GM12801 (cell line): Measurements from ENCODE around the gene KERA.

Experiments used
- TF ChIP-seq, protein P1 (sequence below): IDR thresholded peaks from one replicate; pipeline ENCODE4 v1.5.1; 2011; ENCODE audit warnings: control low read depth; ENCODE audit not compliant: insufficient read length; ENCODE audit errors: extremely low read depth

KERA gene

DNA sequence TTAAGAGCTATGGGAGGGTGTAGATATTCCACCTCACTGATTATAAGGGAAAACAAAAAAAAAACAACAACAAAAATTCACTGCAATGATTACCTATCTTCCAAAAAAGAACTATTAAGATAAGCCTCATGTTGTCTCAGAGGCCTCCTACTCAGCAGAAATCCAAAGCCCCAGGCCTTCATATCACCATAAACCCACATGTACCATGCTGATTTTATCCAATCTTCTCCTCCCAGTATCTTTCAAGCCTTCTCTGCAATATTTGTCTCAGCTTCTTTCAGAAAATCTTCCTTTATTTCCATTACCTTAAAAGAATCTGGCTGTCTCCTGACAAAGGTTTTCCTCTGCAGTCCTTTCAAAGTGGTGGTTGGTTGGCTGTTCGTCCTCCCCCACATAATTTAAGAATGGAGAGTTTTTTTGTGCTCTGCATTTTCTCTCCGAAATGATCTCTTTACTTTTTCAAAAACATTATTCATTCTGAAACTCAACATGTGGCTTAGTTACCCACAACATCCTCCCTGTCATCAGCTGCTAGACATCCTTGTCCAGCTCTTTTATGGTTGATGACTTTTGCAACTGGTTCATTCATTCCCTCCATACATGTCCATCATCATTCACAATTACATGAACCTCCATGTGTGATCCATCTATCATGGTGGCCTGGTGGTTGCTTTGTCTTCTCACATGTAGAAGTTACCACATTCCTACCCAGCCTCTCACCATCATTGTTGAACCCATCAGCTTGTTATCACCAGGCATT is 50.1 kb downstream of the KERA start:
- TF ChIP-seq, protein P1, sequence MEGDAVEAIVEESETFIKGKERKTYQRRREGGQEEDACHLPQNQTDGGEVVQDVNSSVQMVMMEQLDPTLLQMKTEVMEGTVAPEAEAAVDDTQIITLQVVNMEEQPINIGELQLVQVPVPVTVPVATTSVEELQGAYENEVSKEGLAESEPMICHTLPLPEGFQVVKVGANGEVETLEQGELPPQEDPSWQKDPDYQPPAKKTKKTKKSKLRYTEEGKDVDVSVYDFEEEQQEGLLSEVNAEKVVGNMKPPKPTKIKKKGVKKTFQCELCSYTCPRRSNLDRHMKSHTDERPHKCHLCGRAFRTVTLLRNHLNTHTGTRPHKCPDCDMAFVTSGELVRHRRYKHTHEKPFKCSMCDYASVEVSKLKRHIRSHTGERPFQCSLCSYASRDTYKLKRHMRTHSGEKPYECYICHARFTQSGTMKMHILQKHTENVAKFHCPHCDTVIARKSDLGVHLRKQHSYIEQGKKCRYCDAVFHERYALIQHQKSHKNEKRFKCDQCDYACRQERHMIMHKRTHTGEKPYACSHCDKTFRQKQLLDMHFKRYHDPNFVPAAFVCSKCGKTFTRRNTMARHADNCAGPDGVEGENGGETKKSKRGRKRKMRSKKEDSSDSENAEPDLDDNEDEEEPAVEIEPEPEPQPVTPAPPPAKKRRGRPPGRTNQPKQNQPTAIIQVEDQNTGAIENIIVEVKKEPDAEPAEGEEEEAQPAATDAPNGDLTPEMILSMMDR, result no peak

DNA sequence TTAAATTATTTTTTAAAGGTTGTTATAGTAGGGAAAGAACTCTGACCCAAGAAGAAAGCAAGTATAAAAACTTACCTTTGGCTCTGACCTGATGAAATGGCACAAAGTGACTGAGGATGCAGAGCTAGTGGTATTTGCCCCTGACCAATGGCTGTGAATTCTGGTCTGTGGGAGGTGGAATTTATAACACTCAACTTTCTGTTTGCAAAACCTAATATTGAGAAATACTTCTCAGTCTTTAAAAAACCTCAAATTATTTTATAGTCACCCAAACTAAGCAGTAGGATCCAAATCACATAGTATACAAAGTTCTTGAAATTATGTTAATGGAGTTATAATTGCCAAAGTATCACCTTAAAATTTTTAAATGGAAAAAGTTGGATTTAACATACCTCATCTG is 53.0 kb downstream of the KERA start, which contains the start of gene EPYC:
Gene EPYC, minus strand, starts transcription at position 101 of the 400 bp plus-strand sequence. CDS start 2,407 bp downstream, outside the sequence.
- TF ChIP-seq, protein P1, result no peak

DNA sequence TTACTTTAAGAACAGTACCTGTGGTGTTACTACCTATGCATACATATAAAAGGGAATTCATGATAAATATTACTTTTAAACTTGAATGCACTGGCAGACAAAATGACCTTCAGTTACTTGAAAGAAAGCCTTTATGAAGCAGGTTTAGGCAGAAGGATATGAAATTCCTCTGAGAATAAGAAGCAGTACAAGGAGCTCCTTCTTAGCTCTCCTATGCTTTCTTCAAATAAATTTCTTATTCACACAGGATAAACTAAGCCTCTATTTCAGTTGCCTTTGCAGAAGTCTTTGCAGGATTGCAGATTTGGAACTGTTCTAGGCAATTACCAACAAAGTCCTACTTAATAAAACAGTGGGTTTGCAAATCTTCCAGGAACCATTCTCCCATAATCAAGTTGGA is 54.1 kb downstream of the KERA start:
- TF ChIP-seq, protein P1, result no peak

DNA sequence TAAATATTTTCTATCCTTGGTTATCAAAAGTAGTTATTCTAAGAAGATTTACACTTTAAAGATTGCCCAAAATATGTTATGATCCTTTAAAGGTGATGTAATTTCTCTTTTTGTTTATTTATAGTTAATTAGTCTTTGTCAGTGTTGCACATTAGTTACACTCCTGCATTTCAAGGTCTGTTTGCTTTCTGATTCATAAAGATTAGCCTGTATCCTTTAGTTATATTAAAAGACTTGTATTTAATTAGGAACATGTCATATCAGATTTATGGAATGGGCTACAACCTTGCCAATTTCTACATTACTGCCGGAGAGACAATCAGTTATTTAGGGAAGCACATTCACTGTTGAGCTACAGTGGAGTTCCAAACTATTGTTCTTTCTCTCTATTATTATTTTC is 56.5 kb downstream of the KERA start:
- TF ChIP-seq, protein P1, result no peak
